ENCODE results near the gene COMMD9.

Gene COMMD9

DNA sequence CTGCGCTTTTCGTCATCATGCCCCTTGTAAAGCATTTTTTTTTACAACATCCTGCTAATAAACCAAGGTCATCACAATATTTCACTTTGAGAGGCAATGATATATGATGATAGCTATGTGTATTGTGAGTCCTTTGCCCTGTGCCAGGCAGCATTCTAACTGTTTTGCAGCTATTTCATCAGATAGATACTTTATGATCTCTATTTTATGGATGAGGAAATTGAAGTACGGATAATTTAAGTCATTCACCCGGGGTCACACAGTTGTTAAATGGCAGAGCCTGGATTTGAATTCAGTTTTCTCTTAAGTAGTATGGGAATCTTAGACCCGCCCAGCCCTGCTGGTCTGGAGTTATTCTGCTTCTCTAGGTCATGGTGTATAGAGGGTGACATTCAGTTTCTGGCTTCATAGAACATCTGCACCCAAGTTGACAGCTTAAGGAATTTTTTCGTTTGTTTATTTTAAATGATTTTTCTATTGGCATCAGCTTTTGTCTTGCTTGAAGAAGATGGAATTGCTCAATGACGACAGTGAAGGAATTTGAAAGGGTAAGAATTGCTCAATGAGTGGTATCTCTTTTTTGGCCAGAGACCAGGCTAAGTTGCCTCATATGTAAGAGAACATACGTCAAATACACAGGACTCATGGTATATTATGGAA is 7.8 kb upstream of the COMMD9 start:
- no peak for DNase-seq (ENCODE audit: low read depth)

DNA sequence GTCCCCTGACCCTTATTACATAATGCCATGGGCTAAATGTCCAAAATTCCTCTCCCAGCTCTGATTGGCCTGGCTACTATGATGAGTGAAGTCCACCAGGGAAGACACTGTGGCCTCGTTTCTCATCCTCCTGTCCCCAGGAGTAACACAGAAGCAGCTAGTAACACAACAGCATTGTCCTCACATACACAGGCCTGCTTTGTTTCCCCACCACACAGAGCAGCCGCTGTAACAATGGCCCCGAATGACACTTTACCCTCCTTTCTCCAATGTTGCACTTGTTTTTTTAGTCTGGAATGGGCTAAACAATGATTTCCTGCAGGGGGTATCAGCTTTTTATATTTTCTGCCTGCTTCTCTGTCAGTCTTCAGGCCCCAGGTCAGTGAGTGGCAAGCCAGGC is 6.7 kb upstream of the COMMD9 start, which contains the start of gene PRR5L:
PRR5L (plus strand) TSS at position 363 of the 400 bp plus-strand sequence. CDS start 104,834 bp downstream, outside the sequence.
- DNase-seq (ENCODE audit: low read depth): no peak

DNA sequence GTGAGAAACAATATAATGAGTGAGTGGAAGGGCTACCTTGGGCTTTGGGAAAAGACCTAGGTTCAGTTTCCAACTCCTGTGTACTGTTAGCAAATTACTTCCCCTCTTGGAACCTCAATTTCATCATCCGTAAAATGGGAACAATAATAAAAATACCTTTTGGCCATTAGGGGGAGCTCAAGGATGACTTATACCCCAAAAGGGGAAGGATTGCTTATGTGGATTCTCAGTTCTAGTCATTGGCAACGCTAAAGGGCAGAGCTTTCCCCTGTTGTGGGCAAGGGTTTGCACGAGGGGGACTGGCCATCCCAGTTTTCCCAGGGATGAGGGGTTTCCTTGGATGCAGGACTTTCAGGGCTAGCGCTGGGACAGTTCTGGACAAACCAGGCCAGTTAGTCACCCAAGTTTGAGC is 3.1 kb upstream of the COMMD9 start:
- no peak for DNase-seq (ENCODE audit: low read depth)

DNA sequence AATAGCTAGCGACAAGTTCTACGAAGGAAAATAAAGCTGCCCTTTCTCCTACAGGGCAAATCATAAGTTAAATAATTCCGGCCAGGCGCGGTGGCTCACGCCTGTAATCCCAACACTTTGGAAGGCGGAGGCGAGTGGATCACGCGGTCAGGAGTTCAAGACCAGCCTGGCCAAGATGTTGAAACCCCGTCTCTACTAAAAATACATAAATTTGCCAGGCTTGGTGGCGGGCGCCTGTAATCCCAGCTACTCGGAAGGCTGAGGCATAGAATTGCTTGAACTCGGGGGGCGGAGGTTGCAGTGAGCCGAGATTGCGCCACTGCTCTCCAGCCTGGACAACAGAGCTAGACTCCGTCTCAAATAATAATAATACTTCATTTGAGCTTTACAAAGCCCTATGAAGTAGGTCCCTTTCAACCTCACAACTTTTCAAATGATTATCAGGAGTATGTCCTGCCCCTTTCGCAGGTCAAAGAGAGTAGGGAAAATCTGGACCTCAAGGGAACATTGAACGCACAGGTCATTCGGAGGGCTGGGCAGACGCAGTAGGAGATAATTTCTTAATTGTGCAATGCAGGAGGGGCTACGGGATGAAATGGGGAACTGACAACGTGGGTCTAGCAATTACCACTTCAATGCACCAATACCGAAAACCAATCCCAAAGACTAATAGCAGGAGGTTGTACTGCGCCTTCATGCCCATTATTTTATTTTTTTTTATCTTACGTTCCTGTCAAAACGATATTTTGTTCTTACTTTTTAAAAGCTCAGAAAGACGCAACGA is 590 bp downstream of the COMMD9 start:
- DNase-seq (ENCODE audit: low read depth): no peak

DNA sequence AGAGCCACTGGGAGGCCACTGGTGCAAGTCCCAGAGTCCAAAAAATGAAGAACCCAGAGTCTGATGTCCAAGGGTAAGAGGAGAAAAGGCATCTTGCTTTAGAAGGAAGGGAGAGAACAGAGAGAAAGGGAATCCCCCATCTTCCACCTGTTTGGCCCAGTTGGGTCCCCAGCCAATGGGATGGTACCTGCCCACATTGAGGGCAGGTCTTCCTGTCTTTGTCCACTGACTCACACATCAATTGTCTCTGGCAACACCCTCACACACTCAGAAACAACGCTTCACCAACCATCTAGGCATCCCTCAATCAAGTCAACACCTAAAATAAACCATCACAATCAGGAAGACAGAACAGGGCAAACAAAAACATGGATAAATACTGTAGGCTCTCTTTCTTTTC is 6.3 kb downstream of the COMMD9 start:
- DNase-seq (ENCODE audit: low read depth): no peak

DNA sequence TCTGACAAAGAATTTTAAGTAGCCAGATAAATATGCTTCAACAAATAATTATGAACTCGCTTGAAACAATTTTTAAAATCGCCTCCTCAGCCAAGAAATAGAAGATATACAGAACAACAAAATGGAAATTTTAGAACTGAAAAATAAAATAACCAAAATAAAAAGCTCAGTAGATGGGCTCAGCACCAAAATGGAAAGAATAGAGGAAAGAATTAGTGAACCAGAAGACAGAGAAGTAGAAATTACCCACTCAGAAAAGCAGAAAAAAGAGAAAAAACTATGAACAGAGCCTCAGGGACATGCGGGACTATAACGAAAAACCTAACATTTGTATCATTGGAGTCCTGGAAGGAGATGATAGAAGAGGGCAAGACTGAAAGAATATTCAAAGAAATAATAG is 7.4 kb downstream of the COMMD9 start:
- DNase-seq (ENCODE audit: low read depth): no peak

DNA sequence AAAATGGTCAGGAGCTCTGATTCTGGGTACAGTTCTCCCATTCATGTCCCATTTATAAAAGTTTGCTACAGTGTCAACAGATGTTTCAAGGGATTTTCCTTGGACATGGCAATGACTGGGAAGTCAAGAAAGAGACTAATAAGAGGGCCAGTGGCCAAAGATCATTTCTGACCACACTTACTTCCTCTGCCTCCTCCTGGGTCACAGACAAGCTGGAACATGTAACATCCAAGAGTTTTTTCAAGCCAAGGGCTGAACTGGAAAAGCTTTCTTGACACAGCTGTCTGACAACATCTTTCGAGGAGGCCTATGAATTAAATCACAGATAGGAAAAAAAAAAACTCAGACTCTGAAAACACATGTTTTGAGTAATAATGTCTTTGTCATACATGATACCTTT is 8.7 kb downstream of the COMMD9 start:
- no peak for DNase-seq (ENCODE audit: low read depth)

DNA sequence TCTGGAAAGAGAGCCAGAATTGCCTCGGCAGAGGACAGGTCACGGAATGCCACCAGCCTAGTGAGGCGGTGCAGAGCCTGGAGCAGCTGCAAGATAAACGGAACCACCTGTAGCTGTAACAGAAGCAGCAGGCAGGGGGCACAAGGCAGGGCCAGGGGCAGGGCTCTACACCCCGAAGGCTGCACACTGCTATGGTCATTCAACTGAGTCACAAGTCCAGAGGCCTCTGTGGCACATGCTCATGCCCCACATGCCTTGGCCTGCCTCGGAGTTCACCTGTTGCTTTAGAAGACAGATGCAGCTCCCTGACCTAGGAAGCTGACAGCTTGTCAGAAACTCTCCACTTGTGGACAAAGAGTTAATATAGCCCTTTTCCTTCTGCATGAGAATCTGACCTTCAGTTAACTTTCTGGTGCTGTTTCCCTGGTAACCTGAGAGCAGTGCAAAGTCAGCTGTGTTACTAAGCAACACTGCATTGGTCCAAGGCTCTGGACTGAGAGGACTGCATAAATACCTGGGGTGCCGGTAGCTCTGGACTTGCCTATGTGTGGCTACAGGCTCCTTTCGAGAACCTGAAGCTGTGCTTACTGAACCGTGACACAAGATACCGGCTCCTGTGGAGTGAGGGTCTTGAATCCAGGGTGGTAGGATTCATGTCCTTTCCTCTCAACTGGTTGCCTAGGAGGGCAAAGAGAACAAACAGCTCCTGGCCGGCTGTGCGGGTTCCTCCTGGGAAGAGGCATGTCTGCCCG is 10.5 kb downstream of the COMMD9 start:
- DNase-seq (ENCODE audit: low read depth): no peak

DNA sequence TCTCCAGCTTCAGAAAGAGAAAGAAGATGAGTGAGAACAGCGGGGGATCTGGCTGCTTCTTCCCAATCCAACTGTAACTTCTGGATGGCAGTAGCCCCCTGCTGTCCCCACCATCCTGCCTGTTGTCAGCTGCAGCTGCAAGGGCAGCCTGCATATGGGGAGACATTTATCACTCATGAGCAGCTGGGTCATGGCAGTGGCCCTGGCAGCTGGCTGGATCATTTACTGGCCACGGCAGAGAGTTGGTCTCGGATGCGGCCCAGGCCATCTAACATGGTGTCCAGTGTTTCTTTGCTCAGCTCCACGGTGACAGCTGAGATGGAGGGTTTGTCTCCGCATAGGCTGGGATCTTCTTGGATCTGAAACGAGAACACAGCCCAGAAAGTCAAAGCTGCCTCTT is 14.8 kb downstream of the COMMD9 start:
- DNase-seq (ENCODE audit: low read depth): no peak

DNA sequence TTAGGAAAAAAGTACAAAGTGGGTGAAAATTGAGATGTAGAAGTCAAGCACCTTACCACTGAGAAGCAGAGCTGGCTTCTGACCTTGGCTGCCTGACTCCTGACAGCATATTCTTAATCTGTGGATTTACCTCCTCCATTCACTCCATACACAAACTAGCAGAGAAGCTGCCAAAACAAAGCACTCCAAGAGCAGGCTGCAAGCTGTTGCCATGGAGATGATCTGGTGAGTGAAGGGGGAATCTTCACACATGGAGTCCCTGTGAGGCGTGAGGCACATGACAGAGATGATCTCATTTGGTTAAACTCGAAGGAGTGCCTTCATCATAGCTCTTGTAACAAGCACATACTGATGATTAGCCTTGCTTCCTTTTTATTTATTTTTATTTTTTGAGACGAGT is 16.1 kb downstream of the COMMD9 start:
- no peak for DNase-seq (ENCODE audit: low read depth)

DNA sequence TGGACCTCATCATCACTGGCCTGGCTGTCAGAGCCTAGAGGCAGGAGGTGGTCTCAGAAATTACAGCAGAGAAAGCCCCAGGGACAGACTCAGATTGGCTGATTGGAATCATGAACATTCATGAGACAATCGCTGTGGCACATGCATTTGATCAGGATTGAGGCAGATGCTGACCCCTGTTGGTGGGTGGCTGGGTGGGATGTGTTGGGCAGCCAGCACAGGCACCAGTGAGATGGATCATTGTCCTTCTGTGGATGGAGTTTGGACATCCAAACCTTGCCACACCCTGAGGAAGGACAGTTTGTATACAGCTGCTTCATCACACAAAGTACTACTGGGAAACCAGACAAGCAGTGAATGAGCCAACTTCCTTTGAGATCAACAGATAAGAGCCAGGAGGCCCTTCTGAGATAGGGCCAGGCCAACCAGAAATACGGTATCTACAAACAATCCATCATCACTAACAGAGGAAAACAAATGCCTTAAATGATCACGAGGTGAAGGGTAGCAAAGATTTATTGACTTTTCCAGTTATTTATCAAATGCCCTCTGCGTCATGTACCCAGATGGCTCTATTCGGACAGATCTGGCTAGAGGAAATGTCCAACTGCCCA is 17.3 kb downstream of the COMMD9 start:
- no peak for DNase-seq (ENCODE audit: low read depth)

DNA sequence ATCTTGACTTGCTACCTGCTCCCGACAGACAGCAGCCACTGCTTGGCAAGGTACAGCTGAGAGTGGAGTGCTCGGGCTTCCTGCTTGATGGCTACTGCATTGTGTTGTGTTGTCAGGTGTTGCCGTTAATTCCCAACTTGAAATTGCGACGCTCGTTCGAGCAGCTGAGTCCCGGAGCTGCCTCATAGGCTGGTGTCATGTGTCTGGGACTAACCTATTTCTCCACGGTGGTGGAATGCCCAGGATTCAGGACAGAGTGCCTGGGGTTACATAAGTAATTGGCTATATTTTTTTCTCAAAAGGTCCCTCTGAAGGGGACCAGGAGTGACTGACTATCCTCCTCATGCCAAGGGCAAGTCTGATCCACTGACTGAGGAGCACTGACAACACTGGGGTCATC is 18.5 kb downstream of the COMMD9 start:
- DNase-seq (ENCODE audit: low read depth): no peak

DNA sequence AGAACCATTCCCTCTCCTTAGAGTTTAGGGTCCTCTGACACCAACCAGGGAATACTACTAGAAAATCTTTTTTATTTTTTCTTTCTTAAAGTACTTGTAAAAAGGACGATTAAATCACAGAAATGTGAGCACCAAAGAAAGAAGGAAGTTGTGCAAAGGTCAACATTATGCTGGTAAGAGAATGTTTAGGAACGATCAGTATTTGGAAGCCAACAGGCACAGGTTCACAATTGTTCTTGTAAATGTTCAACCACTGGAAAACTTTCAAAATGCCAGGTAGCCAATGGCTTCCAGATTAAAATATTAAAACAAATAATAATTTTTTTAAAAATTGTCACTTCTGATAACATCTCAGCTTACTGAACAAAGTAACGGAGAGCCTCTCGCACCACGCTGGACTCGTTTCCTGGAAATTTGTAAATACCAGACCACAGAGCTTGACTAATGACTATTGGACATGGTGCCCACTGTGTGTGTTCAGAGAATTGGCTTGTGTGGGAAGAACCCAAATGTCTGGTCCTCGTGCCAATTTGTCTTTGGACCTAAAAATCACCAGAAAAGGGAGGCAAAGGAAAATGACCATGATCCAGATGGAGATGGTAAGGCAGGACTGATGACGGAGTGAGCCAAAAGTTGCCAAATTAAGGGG is 20.8 kb downstream of the COMMD9 start:
- no peak for DNase-seq (ENCODE audit: low read depth)

DNA sequence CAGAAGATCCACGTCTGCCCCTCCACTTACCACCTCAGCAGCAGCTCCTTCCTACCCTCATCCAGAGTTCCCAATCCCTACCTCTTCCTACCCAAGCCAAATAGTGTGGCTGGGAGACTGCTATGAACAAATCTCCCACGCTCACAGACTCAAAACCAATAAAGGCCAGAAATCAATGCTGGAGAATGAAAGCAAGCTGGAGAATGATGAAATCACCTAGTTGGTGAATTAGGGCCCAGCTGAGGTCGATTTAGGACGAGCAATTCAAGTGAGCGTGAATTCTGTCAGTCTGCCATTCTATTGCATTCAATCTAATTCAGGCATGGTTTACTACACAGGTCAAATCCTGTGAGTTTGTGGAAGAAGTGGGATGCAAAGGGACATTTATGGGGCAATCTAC is 22.5 kb downstream of the COMMD9 start:
- DNase-seq (ENCODE audit: low read depth): no peak

DNA sequence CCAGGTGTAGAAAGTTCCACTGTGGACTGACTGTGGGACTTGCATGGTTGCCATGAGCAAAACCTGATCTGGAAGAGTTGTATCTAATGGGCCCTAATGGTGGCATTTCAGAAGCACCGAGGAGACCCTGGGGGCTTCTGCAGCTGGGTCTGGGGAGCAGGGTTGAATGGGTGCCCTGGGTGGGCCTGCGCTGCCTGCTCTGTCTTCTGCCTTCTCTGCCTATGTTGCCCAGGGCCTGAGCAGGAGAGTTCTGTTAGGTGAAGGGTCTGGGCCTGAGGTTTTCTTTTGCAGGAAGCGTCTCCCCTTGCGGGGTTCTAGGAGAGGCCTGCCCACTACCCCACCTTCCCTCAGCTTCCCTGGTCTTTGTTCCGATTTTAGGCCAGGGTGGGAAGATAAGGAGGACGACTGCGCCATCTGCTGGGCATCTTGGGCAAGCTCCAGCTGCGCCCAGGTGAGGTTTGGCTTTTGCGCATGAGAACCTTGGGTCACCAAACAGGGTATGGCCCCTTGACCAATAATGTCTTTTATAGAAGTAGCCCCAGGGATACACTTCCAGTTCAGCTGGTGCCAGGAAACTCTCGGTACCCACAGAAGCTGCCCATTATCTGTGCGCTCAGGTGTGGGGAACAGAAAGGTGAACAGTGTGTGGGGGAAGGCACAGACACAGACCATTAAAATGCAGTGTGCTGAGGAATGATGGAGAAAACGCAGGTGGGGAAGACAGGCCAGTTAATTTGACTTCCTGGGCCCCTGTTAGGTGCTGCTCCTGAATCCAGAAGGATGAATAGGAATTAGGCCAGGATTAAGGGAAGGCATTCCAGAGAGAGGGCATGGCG is 23.2 kb downstream of the COMMD9 start:
- peak; percentile 46 for DNase-seq (ENCODE audit: low read depth)

DNA sequence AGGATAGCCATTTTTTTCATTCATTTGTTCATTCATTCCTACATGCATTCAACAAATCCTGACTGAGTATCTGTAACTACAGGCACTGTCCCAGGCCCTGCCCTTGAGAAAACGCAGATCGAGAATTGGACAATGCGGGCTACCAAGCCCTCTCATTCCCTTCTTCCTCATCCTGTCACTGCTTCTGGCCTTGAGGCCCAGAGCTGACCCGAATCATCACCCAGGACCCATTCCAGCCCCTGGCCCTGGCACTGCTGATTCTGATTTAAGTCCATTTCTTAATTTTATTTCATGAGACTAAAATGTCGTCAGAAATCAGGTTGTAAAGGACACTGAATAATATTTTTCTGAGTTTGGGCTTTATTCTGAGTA is 24.3 kb downstream of the COMMD9 start:
- DNase-seq (ENCODE audit: low read depth): no peak

DNA sequence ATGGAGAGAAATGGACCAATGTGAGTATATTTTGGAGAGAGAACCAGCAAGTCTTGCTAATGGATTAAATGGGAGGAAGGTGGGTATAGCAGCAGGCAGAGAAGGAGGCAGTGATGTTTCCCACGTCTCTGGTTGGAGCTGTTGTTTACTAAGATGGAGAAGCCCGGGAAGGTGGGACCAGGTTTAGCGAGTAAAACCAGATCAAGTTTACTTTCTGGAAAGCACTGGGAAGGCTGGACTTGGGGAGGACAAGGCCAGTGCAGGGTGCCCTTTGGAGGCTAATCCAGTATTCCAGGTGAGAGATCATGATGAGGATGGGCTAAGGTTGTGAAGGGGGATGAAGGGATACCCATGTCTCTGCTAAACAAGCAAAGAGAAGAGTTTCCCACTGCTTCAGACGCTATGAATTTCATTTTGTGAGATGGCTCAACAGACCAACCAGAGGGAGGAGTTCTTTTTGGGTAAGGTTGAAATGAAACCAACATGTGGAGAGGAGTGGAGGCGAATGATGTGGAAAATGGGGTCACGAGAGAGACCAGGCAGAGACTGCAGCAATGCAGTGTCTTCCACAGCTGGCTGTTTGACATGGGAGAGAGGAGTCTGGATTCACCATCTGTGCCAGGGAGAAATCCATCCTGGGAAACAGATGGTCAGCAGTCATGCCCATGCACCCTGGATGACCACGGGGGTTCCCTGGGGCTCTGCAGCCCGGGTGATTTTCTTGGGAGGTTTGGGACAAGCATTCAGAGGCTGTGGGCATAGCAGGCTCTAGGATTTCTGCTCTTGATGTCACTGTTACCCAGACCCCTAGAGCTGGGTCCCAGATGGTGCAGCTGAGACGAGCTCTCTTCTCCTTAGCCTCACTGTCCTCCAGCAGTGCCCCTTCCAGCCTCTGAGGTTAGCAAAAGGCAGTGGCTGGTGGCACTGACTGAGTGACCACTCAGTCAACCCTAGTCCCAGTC is 24.9 kb downstream of the COMMD9 start:
- DNase-seq (ENCODE audit: low read depth): no peak

DNA sequence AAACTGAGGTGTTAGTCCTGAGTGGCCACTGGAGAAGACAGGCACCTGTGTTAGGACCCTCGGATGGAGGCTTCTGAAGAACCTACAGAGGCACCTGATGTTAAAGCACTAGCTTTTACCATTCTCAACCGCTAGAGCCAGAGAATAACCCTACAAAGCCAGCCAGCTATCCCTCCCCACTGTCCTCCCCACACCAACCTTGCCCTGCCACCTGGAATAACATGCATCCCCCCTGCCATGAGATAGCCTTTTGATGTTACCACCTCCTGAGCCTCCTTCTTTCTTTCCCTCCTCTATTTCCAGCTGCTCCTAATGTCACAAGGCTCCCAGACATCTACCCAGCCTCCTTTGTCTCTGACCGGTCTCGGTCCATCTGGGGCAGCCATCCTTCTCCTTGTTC is 28.1 kb downstream of the COMMD9 start:
- no peak for DNase-seq (ENCODE audit: low read depth)

DNA sequence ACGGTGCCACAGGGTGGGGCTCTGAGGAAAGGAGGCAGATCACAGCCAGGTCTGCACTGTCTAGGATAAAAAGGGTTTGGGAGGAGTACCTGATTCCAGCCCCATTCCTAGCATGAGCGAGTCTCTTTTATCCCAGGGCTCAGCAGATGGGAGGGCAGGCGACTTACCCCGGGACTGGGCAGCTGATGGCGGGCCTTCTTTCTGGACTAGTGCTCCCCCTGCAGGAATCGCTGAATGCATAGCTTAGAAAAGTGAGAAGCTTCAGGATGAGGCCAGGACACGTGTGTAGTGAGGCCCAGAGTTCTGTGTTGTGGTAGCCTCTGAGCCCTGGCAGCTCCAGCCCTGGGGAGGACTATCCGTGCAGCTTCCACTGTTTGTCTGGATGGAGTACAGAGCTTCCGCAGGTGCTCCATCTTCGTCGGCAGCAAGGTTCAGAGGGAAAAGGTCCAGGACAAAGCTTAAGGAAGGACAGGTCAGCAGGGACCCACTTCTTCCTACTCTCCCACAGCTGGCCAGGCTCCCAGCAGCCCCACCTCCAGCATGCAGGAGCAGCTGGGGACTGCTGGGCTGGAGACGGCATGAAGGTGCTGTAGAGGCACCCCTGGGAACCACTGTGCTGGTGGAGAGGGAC is 30.4 kb downstream of the COMMD9 start:
- no peak for DNase-seq (ENCODE audit: low read depth)

DNA sequence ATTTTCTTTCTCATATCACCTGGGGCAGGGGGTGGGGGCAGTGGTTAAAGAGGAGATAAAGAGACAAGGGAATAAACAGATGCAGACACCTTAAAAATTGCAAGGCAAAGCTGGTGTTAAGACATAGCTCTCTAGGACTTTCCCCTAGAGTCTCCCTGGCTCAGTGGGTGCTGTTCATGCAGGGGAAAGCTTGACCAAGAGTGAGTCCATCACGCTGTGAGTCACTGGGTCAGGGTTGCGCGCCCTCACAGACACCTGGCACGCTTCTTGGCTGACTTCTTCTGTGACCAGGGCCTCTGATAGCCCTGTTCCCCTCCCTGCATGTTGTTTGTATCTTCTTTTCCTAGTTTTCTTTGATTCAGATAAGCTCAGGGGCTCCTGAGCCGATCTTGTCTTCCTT is 31.9 kb downstream of the COMMD9 start:
- no peak for DNase-seq (ENCODE audit: low read depth)

Data from activated T-cell treated with anti-CD3 and anti-CD28 coated beads for 1 hour (primary cell).